GM12878 (cell line): ENCODE measurements around the gene UBE2I. TPM values are rescaled to one million over a fixed set of nuclear protein-coding genes. Genes with fewer than 3 reads are reported as not detected.

Experiments
- ATAC-seq: fragments of 200-7000 bp; cut with Tn5 transposase; 3 replicates; pipeline ENCODE4 v1.9.1; 2020; ENCODE audit warnings: mild to moderate bottlenecking, moderate library complexity
- BruUV-seq: library from RNA; stranded (reverse); fragments of 400-500 nt; replicated peaks from 2 replicates; lab custom pipeline; 2021; lab: Mats Ljungman, UMichigan
- CTCF ChIA-PET: fragments of 300-600 bp; sonication (Branson Sonifier 250); formaldehyde crosslinking; extraction: SDS; loops from one replicate; lab custom pipeline; 2021; ENCODE audit warnings: inconsistent platforms; lab: Yijun Ruan, JAX
- POLR2A ChIA-PET: fragments of 350-600 bp; formaldehyde crosslinking; extraction: SDS; loops from one replicate; lab custom pipeline; 2021; ENCODE audit warnings: inconsistent platforms; lab: Charles Lee
- RAD21 ChIA-PET: fragments of 300-600 bp; sonication (Branson Sonifier 250); formaldehyde crosslinking; loops from one replicate; lab custom pipeline; 2023; ENCODE audit warnings: antibody characterized with exemption; ENCODE audit not compliant: unreplicated experiment; lab: Charles Lee
- SMC1A ChIA-PET: fragments of 300-600 bp; sonication (Branson Sonifier 250); formaldehyde crosslinking; loops from one replicate; lab custom pipeline; 2023; ENCODE audit not compliant: unreplicated experiment, uncharacterized antibody; lab: Charles Lee
- DNase-seq: peaks from one replicate; pipeline ENCODE4 v3.0.0-alpha.2; 2011; ENCODE audit warnings: low read depth, low spot score
- FAIRE-seq: peaks from 3 replicates; lab custom pipeline; 2011; peaks lifted over from hg19 to GRCh38; lab: Jason Lieb, UNC
- H2AFZ ChIP-seq: 2 replicates; pipeline ENCODE4 v1.6.0; 2011; ENCODE audit warnings: low read depth, low read length, control low read depth; ENCODE audit not compliant: control insufficient read depth
- H3K27ac ChIP-seq: 2 replicates; pipeline ENCODE4 v1.5.1; 2011; ENCODE audit warnings: control low read depth; ENCODE audit not compliant: control insufficient read depth, insufficient read depth
- H3K27me3 ChIP-seq, 2 experiments: replicated peaks in 1 of 2; 2 replicates each; pipeline versions ENCODE4 v1.6.0 to v1.6.1; 2011; ENCODE audit warnings: low read length in 1 of 2; ENCODE audit not compliant: control insufficient read depth in 2 of 2, insufficient read depth in 2 of 2
- H3K36me3 ChIP-seq, 2 experiments: 2 replicates each; pipeline ENCODE4 v1.5.1; 2011; ENCODE audit warnings: low read length in 1 of 2; ENCODE audit not compliant: control insufficient read depth in 2 of 2, insufficient read depth in 2 of 2
- H3K4me1 ChIP-seq: 2 replicates; pipeline ENCODE4 v1.6.1; 2011; ENCODE audit warnings: mild to moderate bottlenecking, low read length, moderate library complexity, mixed read lengths; ENCODE audit not compliant: control insufficient read depth, insufficient read depth
- H3K4me2 ChIP-seq: 2 replicates; pipeline ENCODE4 v1.6.0; 2011; ENCODE audit warnings: control low read depth; ENCODE audit not compliant: control insufficient read depth, insufficient read depth
- H3K4me3 ChIP-seq: fragments of 200-600 bp; sonication (generic); 2 replicates; pipeline ENCODE4 v1.5.1; 2016
- H3K79me2 ChIP-seq: 2 replicates; pipeline ENCODE4 v1.6.0; 2011; ENCODE audit warnings: low read length; ENCODE audit not compliant: control insufficient read depth, insufficient read depth
- H3K9ac ChIP-seq: 2 replicates; pipeline ENCODE4 v1.8.0; 2011; ENCODE audit warnings: low read length, control low read depth, mixed read lengths; ENCODE audit not compliant: control insufficient read depth, insufficient read depth
- H3K9me3 ChIP-seq: replicated peaks from 3 replicates; pipeline ENCODE4 v1.5.1; 2011; ENCODE audit warnings: mild to moderate bottlenecking, low read length; ENCODE audit not compliant: control insufficient read depth, insufficient read depth
- H4K20me1 ChIP-seq: 2 replicates; pipeline ENCODE4 v1.6.0; 2011; ENCODE audit not compliant: control insufficient read depth, insufficient read depth
- ATF7 ChIP-seq: fragments of 450-650 bp; IDR thresholded peaks from 2 replicates; pipeline ENCODE4 v1.6.1; 2016; ENCODE audit warnings: low read depth, mild to moderate bottlenecking
- BACH1 ChIP-seq: fragments of 450-650 bp; IDR thresholded peaks from 2 replicates; pipeline ENCODE4 v1.6.1; 2017; ENCODE audit warnings: mild to moderate bottlenecking, borderline replicate concordance
- CHD4 ChIP-seq: fragments of 200-600 bp; sonication (generic); IDR thresholded peaks from 2 replicates; pipeline ENCODE4 v1.6.1; 2016; ENCODE audit warnings: mild to moderate bottlenecking
- HDAC6 ChIP-seq: fragments of 200-600 bp; sonication (generic); IDR thresholded peaks from one replicate; pipeline ENCODE4 v1.8.0; 2017; ENCODE audit warnings: antibody characterized with exemption; ENCODE audit not compliant: unreplicated experiment
- MEF2A ChIP-seq: IDR thresholded peaks from 2 replicates; pipeline ENCODE4 v1.6.1; 2011; ENCODE audit warnings: low read depth, mild to moderate bottlenecking, low read length, moderate library complexity; ENCODE audit not compliant: insufficient read depth
- MEF2B ChIP-seq: fragments of 450-650 bp; IDR thresholded peaks from 2 replicates; pipeline ENCODE4 v1.6.1; 2018; ENCODE audit warnings: mild to moderate bottlenecking, moderate library complexity; ENCODE audit not compliant: partially characterized antibody, poor library complexity, severe bottlenecking
- MXI1 ChIP-seq: fragments of 150-350 bp; IDR thresholded peaks from 2 replicates; pipeline ENCODE4 v1.6.1; 2011; ENCODE audit warnings: low read depth, mild to moderate bottlenecking, inconsistent platforms, low read length, improper control_type of control experiment
- NR2C2 ChIP-seq: IDR thresholded peaks from 2 replicates; pipeline ENCODE4 v1.6.1; 2011; ENCODE audit warnings: borderline replicate concordance, low read depth; ENCODE audit not compliant: control insufficient read depth, insufficient read length
- POLR2AphosphoS5 ChIP-seq: IDR thresholded peaks from 2 replicates; pipeline ENCODE4 v1.6.1; 2011; ENCODE audit warnings: mild to moderate bottlenecking, low read length, inconsistent platforms
- PRDM15 ChIP-seq: fragments of 450-650 bp; formaldehyde crosslinking; IDR thresholded peaks from 2 replicates; pipeline ENCODE4 v1.4.0; 2020; ENCODE audit warnings: mild to moderate bottlenecking, moderate library complexity
- SMAD5 ChIP-seq: IDR thresholded peaks from 2 replicates; pipeline ENCODE4 v1.6.1; 2016; ENCODE audit warnings: antibody characterized with exemption, low read depth
- SP1 ChIP-seq: IDR thresholded peaks from one replicate; pipeline ENCODE4 v1.6.1; 2011; ENCODE audit warnings: low read depth, low read length
- STAT3 ChIP-seq: IDR thresholded peaks from 2 replicates; pipeline ENCODE4 v1.6.1; 2011; ENCODE audit warnings: low read depth, low read length, improper control_type of control experiment
- USF2 ChIP-seq: IDR thresholded peaks from 2 replicates; pipeline ENCODE4 v1.6.1; 2011; ENCODE audit warnings: low read depth, low read length, improper control_type of control experiment, borderline replicate concordance
- WGBS: methylation state at CpG from one replicate; pipeline ENCODE4 v1.1.6; 2016; ENCODE audit warnings: low lambda C conversion rate; ENCODE audit not compliant: insufficient replicate concordance, insufficient coverage; ENCODE audit errors: missing lambda C conversion rate; 5-methylcytosine and 5-hydroxymethylcytosine counted together
- in situ Hi-C: fragments of 300-500 bp; cut with MboI; formaldehyde crosslinking; loops from 9 replicates; pipeline ENCODE4 v1.14.3; 2018; ENCODE audit warnings: mixed read lengths
- intact Hi-C: fragments of 100-400 bp; cut with micrococcal nuclease; formaldehyde crosslinking; loops from one replicate; pipeline ENCODE4 v1.14.2; 2022; ENCODE audit not compliant: unreplicated experiment
- polyA plus RNA-seq, 11 experiments: library from polyadenylated mRNA; depleted of rRNA in 4 of 11; unstranded in 6 of 11; stranded (reverse) in 5 of 11; fragments of >200 nt; fragmentation: Nextera tagmentation in 4 of 11; fragmentation: Illumina TruSeq in 1 of 11; extraction: Ambion mirVana in 4 of 11; extraction: Trizol in 1 of 11; gene quantifications; 1 replicate in 1 of 11; 2 replicates in 10 of 11; pipeline versions ENCODE4 v1.2.1 to v1.2.3, GENCODE V29; 2011 to 2016; ENCODE audit warnings: inconsistent platforms in 2 of 11, missing spikeins in 2 of 11, low read depth in 1 of 11
- total RNA-seq, 4 experiments: library from RNA; depleted of rRNA in 3 of 4; stranded (reverse); fragments of >200 nt in 3 of 4; fragmentation: Illumina TruSeq in 1 of 4; extraction: Trizol in 1 of 4; gene quantifications; 2 replicates each; pipeline versions ENCODE4 v1.2.1 to v1.2.3, GENCODE V29; 2013 to 2021
- TF ChIP-seq, protein P1 (sequence below): IDR thresholded peaks from 2 replicates; pipeline ENCODE4 v1.6.1; 2012; ENCODE audit warnings: low read depth, low read length, improper control_type of control experiment

UBE2I gene
- total and polyA plus RNA-seq, 10 of the 15 experiments (the other 5 are each of a cell fraction or from before 2014, with no cell fraction given): 47.5 to 243 (median 194) TPM

- in situ Hi-C loops (no loop called here), intact Hi-C loops (no loop called here)
- Histone ChIP-seq H3K9ac (no peak overlapping the region), H3K4me1 (peaks cover 8% of the 10 kb centered on the region; the same call in 1 of the 2 replicates), H3K27me3 (no peaks in the 10 kb centered on the region), H2AFZ (no peak overlapping the region), H4K20me1 (no peaks in the 10 kb centered on the region), H3K9me3 (no peaks in the 10 kb centered on the region), H3K79me2 (peaks cover 18% of the 10 kb centered on the region), H3K4me2 (no peak overlapping the region), H3K4me3 (no peak overlapping the region), H3K27ac (no peak overlapping the region), H3K36me3 (no peaks in the 10 kb centered on the region; a peak in 2 of 4 replicates)
- DNase-seq: no peak
- ChIA-PET POLR2A (no interaction called here), RAD21 (no interaction called here), SMC1A (no interaction called here), CTCF (no interaction called here)
- no peak for TF ChIP-seq USF2
- no peak for TF ChIP-seq NR2C2
- no peak for TF ChIP-seq CHD4
- TF ChIP-seq POLR2AphosphoS5: no peak
- no peak for TF ChIP-seq MEF2B
- no peak for TF ChIP-seq SMAD5
- no peak for TF ChIP-seq PRDM15 (CRISPR knock-in tag)
- TF ChIP-seq SP1: no peak
- TF ChIP-seq, protein P1, sequence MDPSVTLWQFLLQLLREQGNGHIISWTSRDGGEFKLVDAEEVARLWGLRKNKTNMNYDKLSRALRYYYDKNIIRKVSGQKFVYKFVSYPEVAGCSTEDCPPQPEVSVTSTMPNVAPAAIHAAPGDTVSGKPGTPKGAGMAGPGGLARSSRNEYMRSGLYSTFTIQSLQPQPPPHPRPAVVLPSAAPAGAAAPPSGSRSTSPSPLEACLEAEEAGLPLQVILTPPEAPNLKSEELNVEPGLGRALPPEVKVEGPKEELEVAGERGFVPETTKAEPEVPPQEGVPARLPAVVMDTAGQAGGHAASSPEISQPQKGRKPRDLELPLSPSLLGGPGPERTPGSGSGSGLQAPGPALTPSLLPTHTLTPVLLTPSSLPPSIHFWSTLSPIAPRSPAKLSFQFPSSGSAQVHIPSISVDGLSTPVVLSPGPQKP: no peak
- TF ChIP-seq STAT3: no peak
- TF ChIP-seq MXI1: no peak
- TF ChIP-seq MEF2A: no peak
- no peak for TF ChIP-seq BACH1
- TF ChIP-seq ATF7: no peak
- TF ChIP-seq HDAC6: no peak
- no peak for ATAC-seq
- 94% methylated on average over 24 of the region's 24 CpGs for WGBS
- no peak for FAIRE-seq
- BruUV-seq: no TSS peak
These were observed 65.8 kb downstream of the UBE2I start for GRCh38 chr16:1375298-1375640.
